SK-N-MC (cell line): ENCODE results near the gene KANSL1.

Experiments used
- DNase-seq: peaks from one replicate; pipeline ENCODE4 v3.0.0-alpha.2; 2011; ENCODE audit warnings: low read depth, low spot score
- H3K27ac ChIP-seq: fragments of 200-600 bp; sonication (generic); 2 replicates; pipeline ENCODE4 v1.5.1; 2016; ENCODE audit warnings: mixed run types
- H3K36me3 ChIP-seq: fragments of 200-600 bp; sonication (generic); 2 replicates; pipeline ENCODE4 v1.6.1; 2017; ENCODE audit warnings: antibody characterized with exemption, low read length, mixed read lengths; ENCODE audit not compliant: insufficient read depth
- H3K4me3 ChIP-seq: fragments of 200-600 bp; sonication (generic); 2 replicates; pipeline ENCODE4 v1.5.1; 2016
- H3K9ac ChIP-seq: fragments of 200-600 bp; sonication (generic); 2 replicates; pipeline ENCODE4 v1.8.0; 2017; ENCODE audit warnings: mixed run types, mixed read lengths; ENCODE audit not compliant: insufficient read length
- H3K9me3 ChIP-seq: fragments of 200-600 bp; sonication (generic); 2 replicates; pipeline ENCODE4 v1.6.1; 2017; ENCODE audit warnings: low read depth, mild to moderate bottlenecking, antibody characterized with exemption, low read length, moderate library complexity, mixed read lengths
- EZH2 ChIP-seq: fragments of 200-600 bp; sonication (generic); IDR thresholded peaks from one replicate; pipeline ENCODE4 v1.6.1; 2017; ENCODE audit warnings: antibody characterized with exemption
- FOXP2 ChIP-seq: optimal IDR thresholded peaks from 2 replicates; pipeline ENCODE3; 2011; ENCODE audit warnings: mild to moderate bottlenecking, moderate library complexity; ENCODE audit not compliant: insufficient read depth; ENCODE audit errors: extremely low read length, control extremely low read depth
- POLR2AphosphoS5 ChIP-seq: IDR thresholded peaks from 2 replicates; pipeline ENCODE4 v1.6.1; 2012; ENCODE audit warnings: mild to moderate bottlenecking, low read depth, low read length, borderline replicate concordance

KANSL1 gene

DNA sequence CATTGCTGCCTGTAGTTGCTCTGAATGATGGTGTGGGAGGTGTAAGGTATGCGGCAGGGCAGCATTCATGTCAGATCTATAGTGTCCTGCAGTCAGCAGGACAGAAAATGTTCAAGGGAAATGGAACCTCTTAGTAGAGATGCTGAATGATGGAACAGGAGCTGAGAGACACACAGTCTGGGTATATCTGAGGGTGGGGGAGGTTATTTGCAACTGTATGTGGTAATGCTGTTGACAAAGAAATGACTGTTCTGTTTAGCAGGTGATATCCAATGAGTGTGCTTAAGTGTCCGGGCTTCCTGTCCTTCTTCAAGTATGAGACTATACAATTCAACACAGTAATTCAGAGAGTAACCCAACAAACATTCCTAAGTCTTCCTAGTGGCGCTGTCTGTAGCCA, 147.6 kb downstream of the KANSL1 start:
- TF ChIP-seq EZH2 (no peak), POLR2AphosphoS5 (no peak), FOXP2 (no peak)
- DNase-seq: no peak
- no peak overlapping the region for H3K4me3 ChIP-seq
- H3K9me3 ChIP-seq: no peaks in the 10 kb centered on the region
- H3K9ac ChIP-seq: no peak overlapping the region
- H3K27ac ChIP-seq: peak overlapping the region; percentile 40; the same call in 1 of the 2 replicates
- H3K36me3 ChIP-seq: peaks cover 82% of the 10 kb centered on the region

DNA sequence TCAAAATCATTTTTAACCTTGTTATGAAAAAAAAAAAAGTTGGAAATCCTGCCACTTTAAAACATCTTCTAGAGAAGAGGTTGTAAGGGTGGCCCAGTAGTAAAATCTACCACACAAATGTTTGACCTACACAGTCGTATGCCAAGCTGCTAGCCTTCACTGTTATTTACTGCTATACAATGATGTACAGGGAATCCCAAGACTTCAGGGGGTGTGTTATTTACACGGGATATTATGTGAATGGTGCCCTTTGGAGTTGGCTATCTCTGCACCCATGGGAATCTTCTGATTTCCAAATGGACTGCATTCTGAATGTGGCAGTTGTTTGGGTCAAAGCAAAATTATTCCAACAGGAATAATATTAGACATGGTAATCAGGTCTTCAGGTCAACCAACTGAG, 148.2 kb downstream of the KANSL1 start:
- no peak for TF ChIP-seq FOXP2
- no peak for TF ChIP-seq EZH2
- no peak for TF ChIP-seq POLR2AphosphoS5
- Histone ChIP-seq H3K9ac (no peak overlapping the region), H3K27ac (peak overlapping the region; percentile 42; the same call in 1 of the 2 replicates), H3K4me3 (no peak overlapping the region), H3K36me3 (peaks cover 82% of the 10 kb centered on the region), H3K9me3 (no peaks in the 10 kb centered on the region)
- DNase-seq: no peak

DNA sequence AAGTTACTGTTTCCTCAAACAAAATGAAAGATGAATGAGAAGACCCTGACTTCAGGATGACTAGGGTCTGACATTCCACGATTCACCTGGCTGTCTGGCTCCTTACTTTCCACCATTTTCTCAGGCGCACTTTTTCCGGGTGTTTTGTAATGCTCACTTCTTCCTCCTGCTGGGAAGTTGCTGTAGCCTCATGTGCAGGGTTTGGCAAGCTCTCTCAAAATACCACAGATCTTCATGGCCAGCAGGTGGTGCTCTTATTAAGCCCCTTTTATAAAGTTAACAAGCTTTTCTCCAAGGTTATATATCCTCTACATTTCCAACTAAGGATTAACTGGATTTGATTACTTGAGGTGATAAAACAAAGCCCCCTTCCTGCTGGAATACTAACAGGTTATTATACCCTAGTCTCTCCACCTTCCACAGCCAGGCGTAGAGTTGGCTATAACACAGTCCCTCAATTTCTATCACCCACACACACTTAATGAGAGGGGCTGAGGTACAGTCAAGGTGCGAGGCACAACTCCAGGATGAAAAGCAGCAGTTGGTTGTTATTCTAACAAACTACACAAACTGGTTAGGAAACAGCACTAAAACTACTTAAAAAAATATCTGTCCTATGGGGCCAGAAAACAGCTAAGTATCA, 148.8 kb downstream of the KANSL1 start:
- peak; percentile 81 for DNase-seq
- no peak overlapping the region for H3K4me3 ChIP-seq
- H3K36me3 ChIP-seq: peaks cover 82% of the 10 kb centered on the region
- no peaks in the 10 kb centered on the region for H3K9me3 ChIP-seq
- no peak for TF ChIP-seq FOXP2
- no peak for TF ChIP-seq POLR2AphosphoS5
- no peak for TF ChIP-seq EZH2
- peak overlapping the region; percentile 42; the same call in 1 of the 2 replicates for H3K27ac ChIP-seq
- no peak overlapping the region for H3K9ac ChIP-seq

DNA sequence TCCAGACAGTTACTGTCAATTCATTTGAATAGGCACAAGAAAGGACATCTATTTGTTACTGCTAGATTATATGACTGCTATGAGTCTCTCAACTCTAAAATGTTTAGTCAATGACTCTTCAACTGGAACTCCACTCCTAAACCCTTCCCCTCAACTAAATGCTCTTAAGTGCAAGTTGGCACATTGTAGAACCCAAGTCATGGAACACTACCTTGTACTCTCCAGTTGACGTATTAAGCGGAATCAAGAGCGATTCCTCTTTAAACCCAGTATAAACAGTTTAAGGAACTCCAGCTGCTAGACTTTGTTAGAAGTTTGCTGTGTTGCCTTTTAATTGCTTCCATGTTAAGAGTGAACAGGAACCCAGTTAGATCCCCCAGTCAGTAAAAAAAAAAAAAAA, 149.6 kb downstream of the KANSL1 start:
- no peak overlapping the region for H3K27ac ChIP-seq
- no peak overlapping the region for H3K9ac ChIP-seq
- no peak overlapping the region for H3K4me3 ChIP-seq
- no peak for DNase-seq
- H3K36me3 ChIP-seq: peaks cover 83% of the 10 kb centered on the region
- no peaks in the 10 kb centered on the region for H3K9me3 ChIP-seq
- TF ChIP-seq POLR2AphosphoS5 (no peak), EZH2 (no peak), FOXP2 (no peak)

DNA sequence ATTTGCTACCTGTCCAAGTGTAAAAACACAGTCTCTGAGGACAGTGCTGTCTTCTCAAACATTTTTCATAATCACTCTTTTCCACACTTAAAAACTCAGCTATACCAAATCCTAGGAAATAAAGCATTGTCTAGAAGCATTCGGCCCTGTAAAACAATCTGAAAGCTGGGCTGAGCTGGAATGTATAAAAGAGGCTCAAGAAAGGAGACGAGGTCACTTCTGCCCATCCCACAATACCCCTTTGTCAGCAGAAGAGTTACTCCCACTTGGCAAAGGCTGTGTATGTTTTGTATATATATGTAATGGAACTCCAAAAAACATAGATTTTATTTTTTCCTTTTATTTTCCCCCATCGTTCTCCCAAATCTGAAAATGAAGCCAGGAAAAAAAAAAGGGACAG, 150.3 kb downstream of the KANSL1 start:
- TF ChIP-seq FOXP2 (no peak), POLR2AphosphoS5 (no peak), EZH2 (no peak)
- Histone ChIP-seq H3K36me3 (peaks cover 83% of the 10 kb centered on the region), H3K4me3 (no peak overlapping the region), H3K27ac (no peak overlapping the region), H3K9ac (no peak overlapping the region), H3K9me3 (no peaks in the 10 kb centered on the region)
- no peak for DNase-seq

DNA sequence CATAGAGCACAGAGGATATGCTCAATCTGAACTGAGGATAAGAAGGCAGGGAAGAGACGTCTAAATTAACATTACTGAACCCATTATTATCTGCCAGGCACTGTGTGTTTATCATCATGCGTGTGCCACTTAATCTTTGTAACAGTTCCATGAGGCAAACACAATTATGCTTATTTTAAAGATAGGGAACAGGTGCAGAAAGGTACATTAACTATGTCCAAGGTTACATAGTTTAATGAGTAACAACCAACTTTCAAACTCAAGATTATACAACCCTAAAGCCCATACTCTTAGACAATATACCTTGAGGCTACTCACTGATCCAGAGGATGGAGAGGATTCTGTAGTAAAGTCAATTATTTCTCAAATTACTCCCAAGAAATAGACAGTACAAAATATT, 151.0 kb downstream of the KANSL1 start:
- peaks cover 85% of the 10 kb centered on the region for H3K36me3 ChIP-seq
- no peak overlapping the region for H3K27ac ChIP-seq

DNA sequence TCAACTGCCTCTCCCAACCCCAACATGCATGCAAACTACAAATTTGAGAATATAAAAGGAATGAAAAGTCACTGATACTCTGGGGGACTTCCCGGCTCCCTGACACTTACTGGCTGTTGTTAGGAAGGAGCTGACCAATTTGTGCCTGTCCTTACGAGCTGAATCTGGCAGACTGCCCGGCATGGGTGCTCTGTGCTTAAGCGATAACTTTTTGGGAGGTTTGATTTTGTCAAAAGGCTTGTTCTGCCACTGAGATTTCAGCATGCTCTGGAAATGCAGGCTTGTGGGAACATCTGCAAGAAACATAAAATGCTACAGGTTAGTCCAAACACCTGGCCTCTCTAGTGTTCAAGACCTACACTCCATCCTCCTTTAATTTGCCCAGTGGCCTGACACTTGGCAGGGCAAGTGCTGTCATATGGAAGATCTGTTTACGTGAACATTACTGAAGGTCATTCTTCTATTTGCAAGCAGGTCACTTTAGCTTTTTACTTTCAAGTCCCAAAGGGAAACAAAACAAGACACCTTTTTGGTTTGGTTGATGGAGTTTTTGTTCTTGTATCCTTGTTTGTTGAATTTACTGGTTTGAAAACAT, 153.5 kb downstream of the KANSL1 start:
- H3K4me3 ChIP-seq: no peak overlapping the region
- no peak for DNase-seq
- H3K27ac ChIP-seq: no peak overlapping the region
- H3K36me3 ChIP-seq: peaks cover 94% of the 10 kb centered on the region
- H3K9ac ChIP-seq: no peak overlapping the region
- TF ChIP-seq FOXP2 (no peak), EZH2 (no peak), POLR2AphosphoS5 (no peak)
- H3K9me3 ChIP-seq: no peaks in the 10 kb centered on the region

More for the DNA sequence above, 151.0 kb downstream of the KANSL1 start:
- H3K9me3 ChIP-seq: no peaks in the 10 kb centered on the region
- no peak for DNase-seq
- no peak overlapping the region for H3K9ac ChIP-seq
- H3K4me3 ChIP-seq: no peak overlapping the region
- TF ChIP-seq EZH2 (no peak), POLR2AphosphoS5 (no peak), FOXP2 (no peak)

DNA sequence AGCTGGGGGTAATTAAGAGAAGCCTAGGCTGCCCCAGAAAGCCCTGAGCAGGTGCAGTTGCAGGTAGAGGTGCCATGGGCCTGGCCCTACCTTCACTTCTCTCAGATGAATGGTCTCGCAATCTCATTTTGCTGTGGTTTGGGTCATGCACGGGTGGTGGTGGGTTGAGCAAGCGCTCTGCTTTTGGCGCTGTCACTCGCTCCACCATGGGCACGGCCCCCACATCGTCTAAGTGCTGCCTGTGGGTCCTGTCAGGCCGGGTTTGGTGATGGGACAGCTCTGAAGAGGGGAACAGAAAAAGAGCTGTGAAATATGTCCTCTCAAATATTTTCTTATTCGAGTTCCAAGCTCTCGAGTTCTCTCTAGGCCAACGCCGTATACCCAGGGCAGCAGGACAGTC, 154.3 kb downstream of the KANSL1 start:
- H3K4me3 ChIP-seq: no peak overlapping the region
- H3K27ac ChIP-seq: no peak overlapping the region
- peaks cover 96% of the 10 kb centered on the region for H3K36me3 ChIP-seq
- no peak for DNase-seq
- no peaks in the 10 kb centered on the region for H3K9me3 ChIP-seq
- H3K9ac ChIP-seq: no peak overlapping the region
- no peak for TF ChIP-seq EZH2
- no peak for TF ChIP-seq POLR2AphosphoS5
- no peak for TF ChIP-seq FOXP2

DNA sequence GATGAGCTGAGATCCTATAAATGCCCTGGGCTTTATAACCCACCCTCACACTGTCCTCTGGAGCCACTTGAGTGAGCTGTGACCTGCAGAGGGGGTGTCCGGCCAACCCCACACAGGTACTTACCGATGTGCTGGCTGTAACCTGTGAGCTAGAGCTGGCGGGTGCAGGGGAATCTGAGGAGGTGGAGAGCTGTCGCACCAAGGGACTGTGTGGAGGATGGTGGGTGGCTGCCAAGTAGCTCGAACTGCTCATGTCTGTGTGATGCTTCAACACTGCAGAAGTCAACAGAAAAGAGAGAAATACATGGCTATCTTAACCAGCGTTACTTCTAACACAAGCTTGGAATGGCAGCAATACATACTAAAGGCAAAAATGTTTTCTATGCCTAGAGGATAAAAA, 154.8 kb downstream of the KANSL1 start:
- TF ChIP-seq EZH2 (no peak), POLR2AphosphoS5 (no peak), FOXP2 (no peak)
- DNase-seq: no peak
- peak overlapping the region; percentile 35 for H3K27ac ChIP-seq
- no peak overlapping the region for H3K9ac ChIP-seq
- H3K36me3 ChIP-seq: peaks cover 96% of the 10 kb centered on the region
- no peaks in the 10 kb centered on the region for H3K9me3 ChIP-seq
- H3K4me3 ChIP-seq: no peak overlapping the region
